Measurements from ENCODE around the gene TVP23B.

DNA sequence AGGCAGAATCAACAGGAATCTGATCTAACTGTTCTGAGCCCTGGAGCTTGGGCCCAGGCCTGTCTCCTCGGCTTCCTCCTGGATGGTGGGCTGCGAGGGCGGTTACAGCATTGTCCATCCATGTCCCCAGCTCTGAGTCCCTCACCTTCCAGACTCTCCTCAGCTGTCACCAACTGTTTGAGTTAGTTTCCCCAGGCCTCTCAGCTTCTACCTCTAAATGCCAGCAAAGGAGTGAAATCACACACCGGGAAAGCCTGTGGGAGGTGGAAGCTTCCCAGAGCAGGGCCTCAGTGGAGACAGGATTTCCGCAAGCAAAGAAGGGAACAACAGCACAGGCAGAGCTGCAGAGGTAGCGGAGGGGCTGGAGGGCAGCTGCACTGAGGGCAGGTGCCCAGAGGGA lies 67.5 kb downstream of the TVP23B start:
- no peak for TF ChIP-seq POLR2A (IDR thresholded peaks at IDR 0.05; ENCODE audit: low read depth, low read length)
- no peak for TF ChIP-seq TAF1 (IDR thresholded peaks at IDR 0.05; ENCODE audit: borderline replicate concordance, low read depth, low read length)
- no peak for TF ChIP-seq POLR2AphosphoS5 (IDR thresholded peaks at IDR 0.05; ENCODE audit: low read depth, low read length)
